ENCODE results near the gene STEAP2. TPM values are rescaled to one million over a fixed set of nuclear protein-coding genes. Genes with fewer than 3 reads are reported as not detected.

Gene STEAP2
- total and polyA plus RNA-seq, 2 donors (not counting 3 experiments of a cell fraction or from before 2014, with no cell fraction given), result 4.2 to 4.6 TPM

DNA sequence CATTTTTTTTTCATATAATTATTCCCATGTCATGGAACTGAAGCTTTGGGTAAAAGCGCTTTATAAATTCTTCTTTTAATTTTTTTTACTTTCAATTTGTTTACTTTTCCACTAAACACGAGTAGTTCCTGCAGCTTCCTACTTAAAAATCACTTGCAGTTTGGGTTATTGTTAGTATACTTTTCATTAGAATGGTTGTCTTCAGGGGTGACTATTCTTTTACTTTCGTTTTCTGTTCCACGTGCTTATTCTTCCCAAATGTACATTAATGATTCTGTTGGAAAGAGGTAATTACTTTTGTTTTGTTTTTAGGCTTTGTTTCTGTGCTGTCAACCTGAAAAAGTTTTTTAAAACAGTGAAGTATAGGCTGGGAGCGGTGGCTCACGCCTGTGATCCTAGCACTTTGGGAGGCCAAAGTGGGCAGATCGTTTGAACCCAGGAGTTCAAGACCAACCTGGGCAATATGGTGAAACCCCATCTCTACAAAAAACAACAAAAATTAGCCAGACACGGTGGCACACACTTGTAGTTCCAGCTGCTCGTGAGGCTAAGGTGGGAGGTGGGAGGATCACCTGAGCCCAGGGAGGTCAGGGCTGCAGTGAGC lies 28.2 kb downstream of the STEAP2 start:
- H3K9me1 ChIP-seq (replicated peaks; ENCODE audit: control insufficient read depth, extremely low read depth, insufficient read depth, low read length), result no peaks in the 10 kb centered on the region
- H3K36me3 ChIP-seq (ENCODE audit: control insufficient read depth in 2 of 2, extremely low read depth in 1 of 2, insufficient read depth in 2 of 2, low read length in 2 of 2), result no peaks in the 10 kb centered on the region
- BruUV-seq (replicated peaks), result no TSS peak
- no peak overlapping the region for H2AFZ ChIP-seq (ENCODE audit: low read depth, low read length)
- H3K4me1 ChIP-seq (ENCODE audit: control insufficient read depth, extremely low read depth, insufficient read depth, low read length), result peaks cover 2% of the 10 kb centered on the region
- H3K79me2 ChIP-seq (ENCODE audit: control insufficient read depth, insufficient read depth, low read length), result no peaks in the 10 kb centered on the region
- no peaks in the 10 kb centered on the region for H3K9me3 ChIP-seq (replicated peaks; ENCODE audit: control insufficient read depth, insufficient read depth, low read length)
- no peaks in the 10 kb centered on the region for H4K20me1 ChIP-seq (replicated peaks; ENCODE audit: control insufficient read depth, extremely low read depth, insufficient read depth, low read length)
- ChIA-PET CTCF (no interaction called here), POLR2A (no interaction called here)
- TF ChIP-seq POLR2AphosphoS5 (IDR thresholded peaks at IDR 0.05; ENCODE audit: insufficient read depth, low read depth, low read length) (no peak), POLR2A (IDR thresholded peaks at IDR 0.05; ENCODE audit: low read depth, low read length) (no peak), FOS (IDR thresholded peaks at IDR 0.05; ENCODE audit: borderline replicate concordance, insufficient read depth, low read length) (no peak), JUN (IDR thresholded peaks at IDR 0.05; ENCODE audit: borderline replicate concordance, insufficient read depth, insufficient read length, low read depth) (no peak), MYC (IDR thresholded peaks at IDR 0.05; ENCODE audit: low read depth, low read length) (no peak), EZH2 (IDR thresholded peaks at IDR 0.05; ENCODE audit: borderline replicate concordance, low read depth, low read length, severe bottlenecking) (no peak), GATA2 (IDR thresholded peaks at IDR 0.05; ENCODE audit: insufficient read depth, insufficient read length, low read depth, low read length) (no peak)
- TF ChIP-seq, protein P1, sequence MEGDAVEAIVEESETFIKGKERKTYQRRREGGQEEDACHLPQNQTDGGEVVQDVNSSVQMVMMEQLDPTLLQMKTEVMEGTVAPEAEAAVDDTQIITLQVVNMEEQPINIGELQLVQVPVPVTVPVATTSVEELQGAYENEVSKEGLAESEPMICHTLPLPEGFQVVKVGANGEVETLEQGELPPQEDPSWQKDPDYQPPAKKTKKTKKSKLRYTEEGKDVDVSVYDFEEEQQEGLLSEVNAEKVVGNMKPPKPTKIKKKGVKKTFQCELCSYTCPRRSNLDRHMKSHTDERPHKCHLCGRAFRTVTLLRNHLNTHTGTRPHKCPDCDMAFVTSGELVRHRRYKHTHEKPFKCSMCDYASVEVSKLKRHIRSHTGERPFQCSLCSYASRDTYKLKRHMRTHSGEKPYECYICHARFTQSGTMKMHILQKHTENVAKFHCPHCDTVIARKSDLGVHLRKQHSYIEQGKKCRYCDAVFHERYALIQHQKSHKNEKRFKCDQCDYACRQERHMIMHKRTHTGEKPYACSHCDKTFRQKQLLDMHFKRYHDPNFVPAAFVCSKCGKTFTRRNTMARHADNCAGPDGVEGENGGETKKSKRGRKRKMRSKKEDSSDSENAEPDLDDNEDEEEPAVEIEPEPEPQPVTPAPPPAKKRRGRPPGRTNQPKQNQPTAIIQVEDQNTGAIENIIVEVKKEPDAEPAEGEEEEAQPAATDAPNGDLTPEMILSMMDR (IDR thresholded peaks at IDR 0.05; ENCODE audit: extremely low read depth in 1 of 2, insufficient read depth in 1 of 2, low read depth in 1 of 2, low read length in 2 of 2), result no peak
- TF ChIP-seq, protein P2, sequence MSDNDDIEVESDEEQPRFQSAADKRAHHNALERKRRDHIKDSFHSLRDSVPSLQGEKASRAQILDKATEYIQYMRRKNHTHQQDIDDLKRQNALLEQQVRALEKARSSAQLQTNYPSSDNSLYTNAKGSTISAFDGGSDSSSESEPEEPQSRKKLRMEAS (IDR thresholded peaks at IDR 0.05; ENCODE audit: insufficient read depth, insufficient read length), result no peak
- no peak for DNase-seq (ENCODE audit: low read depth, low spot score)
- H3K4me3 ChIP-seq (replicated peaks in 1 of 3; ENCODE audit: insufficient read depth in 1 of 3, low read depth in 1 of 3, low read length in 3 of 3), result no peak overlapping the region
- H3K27ac ChIP-seq (ENCODE audit: insufficient read depth, low read depth, low read length), result no peak overlapping the region
- H3K9ac ChIP-seq (replicated peaks; ENCODE audit: extremely low read depth, insufficient read depth, low read length), result no peak overlapping the region
- no peaks in the 10 kb centered on the region for H3K27me3 ChIP-seq (ENCODE audit: control insufficient read depth in 2 of 2, insufficient read depth in 2 of 2, low read length in 2 of 2)
- dilution Hi-C loops (cut with MboI; ENCODE audit: extremely low pct_ligation_motif_present, low sequenced_read_pairs) (no loop called here), intact Hi-C loops (cut with micrococcal nuclease) (no loop called here)
- no peak overlapping the region for H3K4me2 ChIP-seq (ENCODE audit: insufficient read depth, low read length)
- FAIRE-seq, result no peak
